ENCODE data around the gene SV2A. TPM values are rescaled to one million over a fixed set of nuclear protein-coding genes. Genes with fewer than 3 reads are reported as not detected.
"Not testable (repeated sequence)": the region's sequence is repeated elsewhere in the genome, so short reads cannot be mapped to it uniquely, and the experiment has no call there.

The SV2A gene
- 3.7 TPM for total RNA-seq

GRCh38 chr1:149917571-149918144 is at the start of gene SV2A:
TSS of gene SV2A (minus strand) at chr1:149917844. CDS start at chr1:149913840, 4,004 bp downstream.
- peak; percentile 69 for DNase-seq

- no peak for DNase-seq
Measured at GRCh38 chr1:149967041-149967440, 49.4 kb upstream of the SV2A start.

- no peak for DNase-seq
Measured at GRCh38 chr1:149966405-149966804, 48.8 kb upstream of the SV2A start.

GRCh38 chr1:149965440-149965839 is 47.8 kb upstream of the SV2A start:
- DNase-seq: no peak

GRCh38 chr1:149963358-149963757 is 45.7 kb upstream of the SV2A start:
- no peak for DNase-seq

GRCh38 chr1:149962736-149963135 is 45.1 kb upstream of the SV2A start:
- no peak for DNase-seq

- DNase-seq: peak; percentile 83
Measured at GRCh38 chr1:149962039-149962647, 44.5 kb upstream of the SV2A start.

GRCh38 chr1:149957548-149957947 is 39.9 kb upstream of the SV2A start:
- DNase-seq: not testable (repeated sequence)

GRCh38 chr1:149949911-149950310 is 32.3 kb upstream of the SV2A start:
- no peak for DNase-seq

GRCh38 chr1:149945206-149945605 is 27.6 kb upstream of the SV2A start:
- no peak for DNase-seq

- DNase-seq: no peak
Measured at GRCh38 chr1:149942885-149943284, 25.2 kb upstream of the SV2A start.

- DNase-seq: peak; percentile 65
Measured at GRCh38 chr1:149942207-149942606, 24.6 kb upstream of the SV2A start.

GRCh38 chr1:149940427-149940826 is 22.8 kb upstream of the SV2A start:
- DNase-seq: no peak

GRCh38 chr1:149938668-149939003 is 21.0 kb upstream of the SV2A start:
- DNase-seq: not testable (repeated sequence)

- peak; percentile 59 for DNase-seq
Measured at GRCh38 chr1:149937759-149938158, 20.1 kb upstream of the SV2A start.

GRCh38 chr1:149936992-149937705 is 19.5 kb upstream of the SV2A start:
- DNase-seq: peak; percentile 72

GRCh38 chr1:149936170-149936991 is 18.7 kb upstream of the SV2A start, which contains the start of gene MTMR11:
TSS of gene MTMR11 (minus strand) at chr1:149936879. CDS start at chr1:149936647, 232 bp downstream.
- peak; percentile 77 for DNase-seq

- no peak for DNase-seq
Measured at GRCh38 chr1:149934356-149934755, 16.7 kb upstream of the SV2A start.

GRCh38 chr1:149933208-149933607 is 15.6 kb upstream of the SV2A start:
- DNase-seq: no peak

- no peak for DNase-seq
Measured at GRCh38 chr1:149932474-149932873, 14.8 kb upstream of the SV2A start.

GRCh38 chr1:149931212-149931790 is 13.7 kb upstream of the SV2A start:
- no peak for DNase-seq

GRCh38 chr1:149929856-149930255 is 12.2 kb upstream of the SV2A start:
- no peak for DNase-seq

- DNase-seq: no peak
Measured at GRCh38 chr1:149928401-149928724, 10.7 kb upstream of the SV2A start.
